Measurements from ENCODE around the gene CARMIL1. TPM values are rescaled to one million over a fixed set of nuclear protein-coding genes. Genes with fewer than 3 reads are reported as not detected.

Gene CARMIL1
- polyA plus RNA-seq, 1 of the 3 experiments (the other 2 are of a cell fraction), result 1.7 TPM

GRCh38 chr6:25637211-25637610 is 358.0 kb downstream of the CARMIL1 start:
- H3K9ac ChIP-seq, result no peak overlapping the region
- no peak overlapping the region for H3K4me3 ChIP-seq (ENCODE audit: low read depth in 2 of 2, low read length in 1 of 2)
- H3K79me2 ChIP-seq (ENCODE audit: insufficient read depth), result no peaks in the 10 kb centered on the region
- H3K9me3 ChIP-seq, result no peaks in the 10 kb centered on the region
- no peaks in the 10 kb centered on the region for H4K20me1 ChIP-seq (ENCODE audit: insufficient read depth)
- no peak overlapping the region for H3K4me2 ChIP-seq
- CTCF ChIA-PET, result interaction anchor here (1.1 kb wide), 1 partner anchor 11 kb away, joined by 3 read pairs; no protein-coding TSS in a partner anchor
- no peaks in the 10 kb centered on the region for H3K9me2 ChIP-seq
- WGBS (ENCODE audit: low lambda C conversion rate), result 50% methylated on average over 1 of the region's 1 CpG
- H3K27ac ChIP-seq (ENCODE audit: low read depth in 2 of 2, low read length in 1 of 2), result no peak overlapping the region
- no peak for DNase-seq
- H3K27me3 ChIP-seq (ENCODE audit: insufficient read depth), result no peaks in the 10 kb centered on the region
- H3K4me1 ChIP-seq (ENCODE audit: control insufficient read depth in 1 of 2, insufficient read depth in 2 of 2, low read depth in 1 of 2, low read length in 1 of 2), result peaks cover 0 to 18% of the 10 kb centered on the region in 2 experiments; a peak in 2 of 4 replicates
- POLR2A ChIA-PET, result no interaction called here
- no peaks in the 10 kb centered on the region for H3F3A ChIP-seq (replicated peaks; ENCODE audit: insufficient read depth)
- no peaks in the 10 kb centered on the region for H3K36me3 ChIP-seq (replicated peaks in 1 of 2; ENCODE audit: control insufficient read depth in 1 of 2, insufficient read depth in 2 of 2, low read length in 1 of 2)
- no peak overlapping the region for H2AFZ ChIP-seq (ENCODE audit: low read depth)
- TF ChIP-seq YY1 (IDR thresholded peaks at IDR 0.05; ENCODE audit: low read depth), result no peak
- TF ChIP-seq NFIC (IDR thresholded peaks at IDR 0.05; ENCODE audit: borderline replicate concordance), result no peak
- no peak for TF ChIP-seq MXI1 (IDR thresholded peaks at IDR 0.05; ENCODE audit: low read depth, low read length)
- TF ChIP-seq FOSL2 (IDR thresholded peaks at IDR 0.05; ENCODE audit: borderline replicate concordance, low read depth), result no peak
- TF ChIP-seq RXRA (IDR thresholded peaks at IDR 0.05; ENCODE audit: borderline replicate concordance, low read depth), result no peak
- no peak for TF ChIP-seq IRF3 (IDR thresholded peaks at IDR 0.05; ENCODE audit: low read depth, low read length)
- no peak for TF ChIP-seq FOXJ3 (CRISPR knock-in tag; IDR thresholded peaks at IDR 0.05)
- TF ChIP-seq TEAD4 (IDR thresholded peaks at IDR 0.05; ENCODE audit: borderline replicate concordance, insufficient read depth), result no peak
- TF ChIP-seq USF1 (IDR thresholded peaks at IDR 0.05; ENCODE audit: borderline replicate concordance, low read depth), result no peak
- no peak for TF ChIP-seq RCOR1 (IDR thresholded peaks at IDR 0.05; ENCODE audit: low read length)
- TF ChIP-seq MEF2A (IDR thresholded peaks at IDR 0.05; ENCODE audit: borderline replicate concordance, low read depth), result no peak
- TF ChIP-seq CTCF (IDR thresholded peaks at IDR 0.05), result no peak

GRCh38 chr6:25637960-25638434 is 358.8 kb downstream of the CARMIL1 start:
- WGBS (ENCODE audit: low lambda C conversion rate), result 10% methylated on average over 4 of the region's 4 CpGs
- Histone ChIP-seq H3K27me3 (ENCODE audit: insufficient read depth) (no peaks in the 10 kb centered on the region), H3K4me2 (no peak overlapping the region), H2AFZ (ENCODE audit: low read depth) (no peak overlapping the region), H3K4me3 (ENCODE audit: low read depth in 2 of 2, low read length in 1 of 2) (no peak overlapping the region), H3K27ac (ENCODE audit: low read depth in 2 of 2, low read length in 1 of 2) (peak overlapping the region in 1 of 2 experiments; percentile 70; a peak in 2 of 4 replicates), H3K36me3 (replicated peaks in 1 of 2; ENCODE audit: control insufficient read depth in 1 of 2, insufficient read depth in 2 of 2, low read length in 1 of 2) (no peaks in the 10 kb centered on the region), H3K9ac (no peak overlapping the region), H3K79me2 (ENCODE audit: insufficient read depth) (no peaks in the 10 kb centered on the region), H3K9me2 (no peaks in the 10 kb centered on the region), H3K4me1 (ENCODE audit: control insufficient read depth in 1 of 2, insufficient read depth in 2 of 2, low read depth in 1 of 2, low read length in 1 of 2) (peaks cover 0 to 18% of the 10 kb centered on the region in 2 experiments; a peak in 2 of 4 replicates), H3F3A (replicated peaks; ENCODE audit: insufficient read depth) (no peaks in the 10 kb centered on the region), H3K9me3 (no peaks in the 10 kb centered on the region), H4K20me1 (ENCODE audit: insufficient read depth) (no peaks in the 10 kb centered on the region)
- ChIA-PET CTCF (interaction anchor here (0.9 to 1.2 kb wide), 2 partner anchors 33 to 80 kb away, joined by 3 read pairs; no protein-coding TSS in a partner anchor), POLR2A (no interaction called here)
- DNase-seq, result no peak
- TF ChIP-seq TAF1 (IDR thresholded peaks at IDR 0.05; ENCODE audit: borderline replicate concordance, low read depth, low read length), result no peak
- TF ChIP-seq EP300 (IDR thresholded peaks at IDR 0.05; ENCODE audit: borderline replicate concordance in 1 of 2, low read depth in 1 of 2, low read length in 1 of 2), result peak in 1 of 2 experiments; percentile 38; a peak in 1 of 4 replicates
- peak; percentile 79 for TF ChIP-seq REST (IDR thresholded peaks at IDR 0.05; ENCODE audit: low read depth, low read length)
- peak; percentile 26; the same call in 1 of the 2 replicates for TF ChIP-seq MXI1 (IDR thresholded peaks at IDR 0.05; ENCODE audit: low read depth, low read length)
- TF ChIP-seq YY1 (IDR thresholded peaks at IDR 0.05; ENCODE audit: low read depth), result no peak
- TF ChIP-seq GATA2 (CRISPR knock-in tag; IDR thresholded peaks at IDR 0.05), result peak; percentile 85
